Activated naive CD8-positive, alpha-beta T cell (primary cell): Measurements from ENCODE around the gene ARRDC5.
"Not testable (repeated sequence)": the region's sequence is repeated elsewhere in the genome, so short reads cannot be mapped to it uniquely, and the experiment has no call there.

Experiments used
- H3K27ac Mint-ChIP-seq: one replicate; pipeline ENCODE4 v1.8.0; 2021; ENCODE audit warnings: mixed read lengths
- H3K27me3 Mint-ChIP-seq: one replicate; pipeline ENCODE4 v1.8.0; 2021; ENCODE audit warnings: mixed read lengths
- H3K36me3 Mint-ChIP-seq: one replicate; pipeline ENCODE4 v1.8.0; 2021; ENCODE audit warnings: mixed read lengths
- H3K4me1 Mint-ChIP-seq: one replicate; pipeline ENCODE4 v1.8.0; 2021; ENCODE audit warnings: low read depth, mixed read lengths
- H3K4me3 Mint-ChIP-seq: one replicate; pipeline ENCODE4 v1.8.0; 2021; ENCODE audit warnings: mild to moderate bottlenecking, mixed read lengths
- H3K9me3 Mint-ChIP-seq: one replicate; pipeline ENCODE4 v1.8.0; 2021; ENCODE audit warnings: low read depth, mixed read lengths

ARRDC5 gene

GRCh38 chr19:4914736-4915501 is 12.2 kb upstream of the ARRDC5 start:
- Mint-ChIP-seq H3K27me3 (no peaks in the 10 kb centered on the region), H3K36me3 (peaks cover 5% of the 10 kb centered on the region), H3K4me3 (peak overlapping the region; percentile 98), H3K9me3 (no peaks in the 10 kb centered on the region), H3K27ac (peak overlapping the region; percentile 97), H3K4me1 (peaks cover 61% of the 10 kb centered on the region)

GRCh38 chr19:4913996-4914735 is 11.5 kb upstream of the ARRDC5 start:
- H3K27me3 Mint-ChIP-seq = no peaks in the 10 kb centered on the region
- H3K4me3 Mint-ChIP-seq = peak overlapping the region; percentile 98
- peaks cover 61% of the 10 kb centered on the region for H3K4me1 Mint-ChIP-seq
- peak overlapping the region; percentile 97 for H3K27ac Mint-ChIP-seq
- no peaks in the 10 kb centered on the region for H3K9me3 Mint-ChIP-seq
- H3K36me3 Mint-ChIP-seq = peaks cover 5% of the 10 kb centered on the region

- Mint-ChIP-seq H3K9me3 (no peaks in the 10 kb centered on the region), H3K36me3 (peaks cover 5% of the 10 kb centered on the region), H3K27ac (peak overlapping the region; percentile 90), H3K27me3 (no peaks in the 10 kb centered on the region), H3K4me3 (peak overlapping the region; percentile 98), H3K4me1 (peaks cover 72% of the 10 kb centered on the region)
Measured at GRCh38 chr19:4911786-4912672, 9.3 kb upstream of the ARRDC5 start.

DNA sequence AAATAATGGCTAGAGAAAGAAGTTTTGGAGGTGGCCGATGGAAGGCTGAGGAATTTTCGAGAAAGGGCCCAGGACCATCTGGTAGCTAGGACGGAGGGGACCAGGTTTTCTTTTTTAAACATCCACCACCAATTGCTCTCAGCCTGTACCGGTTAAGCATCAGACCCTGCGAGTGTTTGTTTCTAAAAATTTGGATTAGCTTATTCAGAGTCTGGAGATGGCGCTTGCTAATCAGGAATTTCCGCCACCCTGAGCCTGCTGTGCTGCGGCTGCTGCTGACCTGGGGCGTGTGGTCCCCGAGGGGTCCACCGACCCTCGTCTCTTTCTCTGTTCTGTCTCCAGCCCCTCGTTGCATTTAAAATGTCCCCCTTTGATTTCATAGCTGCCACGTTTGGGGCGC is 8.6 kb upstream of the ARRDC5 start:
- H3K36me3 Mint-ChIP-seq = peaks cover 5% of the 10 kb centered on the region
- no peaks in the 10 kb centered on the region for H3K27me3 Mint-ChIP-seq
- H3K4me1 Mint-ChIP-seq = peaks cover 72% of the 10 kb centered on the region
- H3K4me3 Mint-ChIP-seq = peak overlapping the region; percentile 98
- H3K27ac Mint-ChIP-seq = peak overlapping the region; percentile 90
- H3K9me3 Mint-ChIP-seq = no peaks in the 10 kb centered on the region

GRCh38 chr19:4910594-4911281 is 8.0 kb upstream of the ARRDC5 start:
- Mint-ChIP-seq H3K36me3 (peaks cover 5% of the 10 kb centered on the region), H3K9me3 (no peaks in the 10 kb centered on the region), H3K4me1 (peaks cover 69% of the 10 kb centered on the region), H3K4me3 (peak overlapping the region; percentile 98), H3K27me3 (no peaks in the 10 kb centered on the region), H3K27ac (peak overlapping the region; percentile 90)

- Mint-ChIP-seq H3K4me3 (peak overlapping the region; percentile 98), H3K27ac (peak overlapping the region; percentile 90), H3K36me3 (peaks cover 5% of the 10 kb centered on the region), H3K9me3 (no peaks in the 10 kb centered on the region), H3K4me1 (peaks cover 64% of the 10 kb centered on the region), H3K27me3 (no peaks in the 10 kb centered on the region)
Measured at GRCh38 chr19:4909897-4910593, 7.3 kb upstream of the ARRDC5 start.

GRCh38 chr19:4909156-4909896 is 6.6 kb upstream of the ARRDC5 start, which contains the start of gene UHRF1:
Gene UHRF1, plus strand, starts transcription at chr19:4909501. Its CDS starts 1,385 bp downstream, at chr19:4910886.
- peak within 1 kb of the TSS; percentile 90 for H3K27ac Mint-ChIP-seq
- peak within 1 kb of the TSS; percentile 98 for H3K4me3 Mint-ChIP-seq
- H3K27me3 Mint-ChIP-seq = no peaks in the 10 kb centered on the region
- H3K4me1 Mint-ChIP-seq = peaks cover 60% of the 10 kb centered on the region
- H3K36me3 Mint-ChIP-seq = peaks cover 3% of the 10 kb centered on the region
- no peaks in the 10 kb centered on the region for H3K9me3 Mint-ChIP-seq

DNA sequence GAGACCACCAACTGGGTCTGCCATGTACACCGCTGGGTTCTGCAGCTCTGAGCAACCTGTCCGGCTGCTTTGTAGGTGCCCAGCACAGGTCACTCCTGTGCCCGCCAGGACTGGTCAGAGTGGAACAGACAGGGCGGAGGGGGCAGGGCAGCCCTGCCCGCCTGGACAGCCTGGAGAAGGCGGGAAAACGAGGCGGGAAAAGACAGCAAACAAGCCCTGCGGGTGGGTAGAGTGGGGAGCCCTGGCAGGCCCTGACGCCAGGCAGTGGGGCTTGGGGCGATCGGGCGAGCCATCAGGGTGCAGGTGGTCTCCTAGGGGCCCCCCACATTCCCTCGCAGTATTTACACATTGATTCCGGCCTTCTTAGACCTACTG is 6.1 kb upstream of the ARRDC5 start:
- Mint-ChIP-seq H3K27me3 (no peaks in the 10 kb centered on the region), H3K9me3 (no peaks in the 10 kb centered on the region), H3K4me3 (peak overlapping the region; percentile 55), H3K27ac (peak overlapping the region; percentile 79), H3K36me3 (peaks cover 3% of the 10 kb centered on the region), H3K4me1 (peaks cover 54% of the 10 kb centered on the region)

GRCh38 chr19:4908360-4908759 is 5.7 kb upstream of the ARRDC5 start:
- H3K36me3 Mint-ChIP-seq = peaks cover 3% of the 10 kb centered on the region
- H3K9me3 Mint-ChIP-seq = no peaks in the 10 kb centered on the region
- H3K27ac Mint-ChIP-seq = peak overlapping the region; percentile 79
- peaks cover 50% of the 10 kb centered on the region for H3K4me1 Mint-ChIP-seq
- no peaks in the 10 kb centered on the region for H3K27me3 Mint-ChIP-seq
- H3K4me3 Mint-ChIP-seq = peak overlapping the region; percentile 55

DNA sequence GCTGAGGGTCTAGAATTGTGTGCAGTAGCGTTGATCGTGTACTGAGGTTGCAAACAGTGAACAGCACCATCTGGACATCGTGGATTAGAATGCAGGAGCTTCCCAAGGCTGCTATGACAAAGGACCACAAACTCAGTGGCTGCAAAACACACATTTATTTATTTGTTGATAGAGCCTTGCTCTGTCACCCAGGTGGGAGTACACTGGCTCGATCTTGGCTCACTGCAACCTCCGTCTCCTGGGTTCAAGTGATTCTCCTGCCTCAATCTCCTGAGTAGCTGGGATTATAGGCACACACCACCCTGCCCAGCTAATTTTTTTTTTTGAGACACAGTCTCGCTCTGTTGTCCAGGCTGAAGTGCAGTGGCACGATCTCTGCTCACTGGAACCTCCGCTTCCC is 4.3 kb upstream of the ARRDC5 start:
- H3K27ac Mint-ChIP-seq = no peak overlapping the region
- no peaks in the 10 kb centered on the region for H3K9me3 Mint-ChIP-seq
- no peak overlapping the region for H3K4me3 Mint-ChIP-seq
- H3K36me3 Mint-ChIP-seq = peaks cover 5% of the 10 kb centered on the region
- H3K4me1 Mint-ChIP-seq = peaks cover 41% of the 10 kb centered on the region
- H3K27me3 Mint-ChIP-seq = no peaks in the 10 kb centered on the region

DNA sequence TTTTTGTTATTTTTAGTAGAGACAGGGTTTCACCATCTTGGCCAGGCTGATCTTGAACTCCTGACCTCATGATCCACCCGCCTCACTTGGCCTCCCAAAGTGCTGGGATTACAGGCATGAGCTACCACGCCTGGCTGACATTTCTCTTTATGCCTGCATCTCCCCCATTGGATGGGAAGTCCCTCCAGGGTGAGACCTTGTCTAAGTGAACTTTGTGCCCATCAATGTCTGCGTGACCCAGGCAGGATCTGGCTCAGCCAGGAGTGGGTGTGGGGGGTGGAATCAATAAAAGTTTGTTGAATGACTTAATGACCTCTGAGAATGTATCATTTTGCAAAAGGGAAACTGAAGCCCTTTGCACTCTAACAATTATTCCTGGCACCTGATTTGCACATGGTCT is 1.8 kb upstream of the ARRDC5 start:
- Mint-ChIP-seq H3K36me3 (peaks cover 2% of the 10 kb centered on the region), H3K27ac (no peak overlapping the region), H3K4me3 (no peak overlapping the region), H3K4me1 (peaks cover 27% of the 10 kb centered on the region), H3K27me3 (no peaks in the 10 kb centered on the region), H3K9me3 (no peaks in the 10 kb centered on the region)

GRCh38 chr19:4900879-4901278 is 1.8 kb downstream of the ARRDC5 start:
- not testable (repeated sequence) for H3K9me3 Mint-ChIP-seq, H3K27me3 Mint-ChIP-seq, H3K36me3 Mint-ChIP-seq, H3K4me3 Mint-ChIP-seq, H3K27ac Mint-ChIP-seq
- peaks cover 13% of the 10 kb centered on the region for H3K4me1 Mint-ChIP-seq

- Mint-ChIP-seq H3K4me1 (peaks cover 10% of the 10 kb centered on the region), H3K36me3 (no peaks in the 10 kb centered on the region), H3K27ac (no peak overlapping the region), H3K27me3 (no peaks in the 10 kb centered on the region), H3K9me3 (no peaks in the 10 kb centered on the region), H3K4me3 (no peak overlapping the region)
Measured at GRCh38 chr19:4897146-4897545, 5.5 kb downstream of the ARRDC5 start.
